OCI-LY7 (cell line): ENCODE results near the gene FBXW11. TPM values are rescaled to one million over a fixed set of nuclear protein-coding genes. Genes with fewer than 3 reads are reported as not detected.

ENCODE experiments used
- BruUV-seq: library from RNA; stranded (reverse); fragments of 400-500 nt; replicated peaks from 2 replicates; lab custom pipeline; 2021; lab: Mats Ljungman, UMichigan
- CTCF ChIA-PET: fragments of 300-600 bp; sonication (Branson Sonifier 250); formaldehyde crosslinking; loops from one replicate; lab custom pipeline; 2022; ENCODE audit warnings: antibody characterized with exemption; ENCODE audit not compliant: unreplicated experiment; lab: Charles Lee
- POLR2A ChIA-PET: fragments of 300-600 bp; sonication (Branson Sonifier 250); formaldehyde crosslinking; loops from one replicate; lab custom pipeline; 2022; ENCODE audit warnings: antibody characterized with exemption; lab: Charles Lee
- DNase-seq: peaks from one replicate; pipeline ENCODE4 v3.0.0-alpha.2; 2015; ENCODE audit warnings: low spot score
- H2AFZ ChIP-seq: fragments of 200-600 bp; sonication (generic), shearing (Covaris generic); 2 replicates; pipeline ENCODE4 v1.6.1; 2014; ENCODE audit warnings: mild to moderate bottlenecking, antibody characterized with exemption, low read length, moderate library complexity
- H3K27ac ChIP-seq: fragments of 200-600 bp; sonication (generic); 2 replicates; pipeline ENCODE4 v1.5.1; 2014; ENCODE audit warnings: mixed run types, low read depth, mild to moderate bottlenecking, moderate library complexity, low read length, inconsistent platforms; ENCODE audit not compliant: poor library complexity, severe bottlenecking
- H3K36me3 ChIP-seq: fragments of 200-600 bp; sonication (generic); 2 replicates; pipeline ENCODE4 v1.6.1; 2014; ENCODE audit warnings: mild to moderate bottlenecking, antibody characterized with exemption, low read length, moderate library complexity, mixed read lengths; ENCODE audit not compliant: insufficient read depth
- H3K4me1 ChIP-seq: fragments of 200-600 bp; sonication (generic); 2 replicates; pipeline ENCODE4 v1.5.1; 2014; ENCODE audit warnings: mild to moderate bottlenecking, low read length; ENCODE audit not compliant: insufficient read depth, poor library complexity, severe bottlenecking
- H3K4me2 ChIP-seq: fragments of 200-600 bp; sonication (generic); 2 replicates; pipeline ENCODE4 v1.6.1; 2014; ENCODE audit warnings: mild to moderate bottlenecking, low read length
- H3K4me3 ChIP-seq: fragments of 200-600 bp; sonication (generic); 2 replicates; pipeline ENCODE4 v1.5.1; 2014; ENCODE audit warnings: mild to moderate bottlenecking, low read depth, low read length; ENCODE audit not compliant: poor library complexity, severe bottlenecking
- H3K79me2 ChIP-seq: fragments of 200-600 bp; sonication (generic); 2 replicates; pipeline ENCODE4 v1.6.1; 2016; ENCODE audit warnings: low read depth, mild to moderate bottlenecking, low read length, moderate library complexity, mixed read lengths; ENCODE audit not compliant: insufficient read depth
- H3K9me2 ChIP-seq: fragments of 200-600 bp; sonication (generic); 2 replicates; pipeline ENCODE4 v1.6.1; 2016; ENCODE audit warnings: mild to moderate bottlenecking, low read length, mixed read lengths; ENCODE audit not compliant: insufficient read depth
- H3K9me3 ChIP-seq: fragments of 200-600 bp; sonication (generic); 2 replicates; pipeline ENCODE4 v1.6.1; 2014; ENCODE audit warnings: mild to moderate bottlenecking, mixed run types, low read length, mixed read lengths
- H4K20me1 ChIP-seq: fragments of 200-600 bp; sonication (generic); 2 replicates; pipeline ENCODE4 v1.6.1; 2014; ENCODE audit warnings: mild to moderate bottlenecking, antibody characterized with exemption, low read length, moderate library complexity, mixed read lengths; ENCODE audit not compliant: insufficient read depth
- EZH2phosphoT487 ChIP-seq: fragments of 200-600 bp; sonication (generic); IDR thresholded peaks from 2 replicates; pipeline ENCODE4 v1.6.1; 2018; ENCODE audit warnings: low read depth, borderline replicate concordance, mild to moderate bottlenecking, mixed run types, antibody characterized with exemption, low read length, moderate library complexity, mixed read lengths
- intact Hi-C: fragments of 100-400 bp; cut with micrococcal nuclease; formaldehyde crosslinking; loops from one replicate; pipeline ENCODE4 v1.10.0; 2022; ENCODE audit not compliant: unreplicated experiment
- total RNA-seq, 2 experiments: library from RNA; depleted of rRNA in 1 of 2; stranded (reverse); fragments of >200 nt in 1 of 2; shearing (Covaris generic) in 1 of 2; gene quantifications; 2 replicates each; pipeline ENCODE4 v1.2.3, GENCODE V29; 2014 to 2022
- TF ChIP-seq, protein P1 (sequence below): fragments of 200-600 bp; sonication (generic); conservative IDR thresholded peaks from 2 replicates; pipeline ENCODE4 v1.5.1; 2014; ENCODE audit warnings: mild to moderate bottlenecking, antibody characterized with exemption, low read length, moderate library complexity, mixed read lengths

Gene FBXW11
- total RNA-seq, 2 experiments from 2014 or later, result 33.0 to 51.5 TPM

DNA sequence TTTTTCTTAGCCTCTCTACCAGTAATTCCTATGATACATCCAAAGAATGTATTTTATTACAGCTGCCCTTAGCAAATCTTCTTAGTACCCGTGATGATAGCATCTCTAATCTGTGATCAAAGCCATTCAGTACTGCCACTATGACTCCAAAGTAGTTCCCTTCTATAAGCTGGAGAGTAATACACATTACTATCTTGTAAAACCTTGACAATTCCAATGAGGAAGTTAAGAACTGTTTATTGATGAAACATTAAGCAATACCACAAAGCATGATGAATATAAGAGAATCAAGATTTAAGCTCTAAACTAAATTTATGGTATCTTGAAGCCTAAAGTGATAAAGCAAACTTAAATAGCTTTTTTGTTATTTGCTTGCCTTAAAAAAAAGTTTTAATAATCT, 134.7 kb downstream of the FBXW11 start:
- POLR2A ChIA-PET, result interaction anchor here (0.6 to 0.9 kb wide), 3 partner anchors 28 to 415 kb away, joined by 3 to 4 read pairs (median 4); no protein-coding TSS in a partner anchor
- no peak for TF ChIP-seq EZH2phosphoT487
- TF ChIP-seq, protein P1, sequence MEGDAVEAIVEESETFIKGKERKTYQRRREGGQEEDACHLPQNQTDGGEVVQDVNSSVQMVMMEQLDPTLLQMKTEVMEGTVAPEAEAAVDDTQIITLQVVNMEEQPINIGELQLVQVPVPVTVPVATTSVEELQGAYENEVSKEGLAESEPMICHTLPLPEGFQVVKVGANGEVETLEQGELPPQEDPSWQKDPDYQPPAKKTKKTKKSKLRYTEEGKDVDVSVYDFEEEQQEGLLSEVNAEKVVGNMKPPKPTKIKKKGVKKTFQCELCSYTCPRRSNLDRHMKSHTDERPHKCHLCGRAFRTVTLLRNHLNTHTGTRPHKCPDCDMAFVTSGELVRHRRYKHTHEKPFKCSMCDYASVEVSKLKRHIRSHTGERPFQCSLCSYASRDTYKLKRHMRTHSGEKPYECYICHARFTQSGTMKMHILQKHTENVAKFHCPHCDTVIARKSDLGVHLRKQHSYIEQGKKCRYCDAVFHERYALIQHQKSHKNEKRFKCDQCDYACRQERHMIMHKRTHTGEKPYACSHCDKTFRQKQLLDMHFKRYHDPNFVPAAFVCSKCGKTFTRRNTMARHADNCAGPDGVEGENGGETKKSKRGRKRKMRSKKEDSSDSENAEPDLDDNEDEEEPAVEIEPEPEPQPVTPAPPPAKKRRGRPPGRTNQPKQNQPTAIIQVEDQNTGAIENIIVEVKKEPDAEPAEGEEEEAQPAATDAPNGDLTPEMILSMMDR, result no peak

DNA sequence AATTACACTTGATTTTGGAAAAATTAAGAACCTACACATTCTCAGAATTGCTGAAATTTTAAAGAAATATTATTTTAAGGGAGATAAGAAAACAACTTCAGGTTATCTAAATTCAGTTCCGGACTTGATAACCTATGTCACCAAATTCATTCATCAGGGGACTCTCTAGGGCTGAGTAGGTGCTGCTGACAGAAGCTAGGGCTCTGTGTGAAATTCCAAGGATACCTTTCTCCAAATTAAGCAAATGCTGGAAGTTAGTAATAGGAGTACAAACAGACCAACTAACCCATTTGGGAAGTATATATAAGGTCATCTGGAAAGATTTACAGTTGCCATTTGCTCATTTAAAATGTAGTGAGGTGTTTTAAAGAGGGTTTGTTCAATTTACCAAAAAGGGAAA, 136.5 kb downstream of the FBXW11 start:
- no TSS peak for BruUV-seq
- no peaks in the 10 kb centered on the region for H4K20me1 ChIP-seq
- H3K36me3 ChIP-seq, result peaks cover 54% of the 10 kb centered on the region
- H3K27ac ChIP-seq, result no peak overlapping the region
- H3K4me2 ChIP-seq, result no peak overlapping the region
- no peaks in the 10 kb centered on the region for H3K79me2 ChIP-seq
- POLR2A ChIA-PET, result interaction anchor here (0.6 to 1.1 kb wide), 2 partner anchors 26 to 280 kb away, joined by 3 to 5 read pairs; no protein-coding TSS in a partner anchor
- no peak overlapping the region for H2AFZ ChIP-seq
- no peaks in the 10 kb centered on the region for H3K9me3 ChIP-seq
- intact Hi-C loops, result no loop called here
- no peaks in the 10 kb centered on the region for H3K4me1 ChIP-seq
- CTCF ChIA-PET, result interaction anchor here (0.5 kb wide), 1 partner anchor 148 kb away, joined by 3 read pairs; no protein-coding TSS in a partner anchor
- H3K4me3 ChIP-seq, result no peak overlapping the region
- DNase-seq, result no peak
- no peaks in the 10 kb centered on the region for H3K9me2 ChIP-seq
- no peak for TF ChIP-seq EZH2phosphoT487
- TF ChIP-seq, protein P1, result no peak

More for the DNA sequence above, 134.7 kb downstream of the FBXW11 start:
- H3K36me3 ChIP-seq, result peaks cover 65% of the 10 kb centered on the region
- no peak for DNase-seq
- no peak overlapping the region for H3K4me2 ChIP-seq
- H2AFZ ChIP-seq, result no peak overlapping the region
- no peaks in the 10 kb centered on the region for H4K20me1 ChIP-seq
- CTCF ChIA-PET, result no interaction called here
- H3K79me2 ChIP-seq, result no peaks in the 10 kb centered on the region
- H3K4me3 ChIP-seq, result no peak overlapping the region
- intact Hi-C loops, result no loop called here
- H3K4me1 ChIP-seq, result no peaks in the 10 kb centered on the region
- H3K9me3 ChIP-seq, result no peaks in the 10 kb centered on the region
- no TSS peak for BruUV-seq
- H3K9me2 ChIP-seq, result no peaks in the 10 kb centered on the region
- no peak overlapping the region for H3K27ac ChIP-seq

DNA sequence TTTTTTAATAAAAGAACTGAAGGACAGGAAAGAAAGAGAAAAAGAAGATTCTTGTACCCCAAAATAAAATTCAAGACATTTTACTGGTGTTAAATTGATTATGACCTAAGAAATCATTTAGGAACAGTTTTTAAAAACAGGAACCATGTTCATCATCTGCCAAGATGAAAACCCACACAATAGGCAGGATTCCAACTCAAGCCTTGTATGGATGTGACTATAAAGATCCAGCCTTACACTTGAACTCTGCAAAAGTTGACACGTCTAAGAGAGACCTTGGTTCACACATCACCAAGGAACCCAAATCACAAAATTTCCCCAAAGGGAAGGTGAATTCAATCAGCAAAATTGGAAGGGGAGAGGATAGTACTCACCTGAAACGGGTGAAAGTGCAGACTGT, 138.2 kb downstream of the FBXW11 start:
- Histone ChIP-seq H3K9me2 (no peaks in the 10 kb centered on the region), H2AFZ (no peak overlapping the region), H4K20me1 (no peaks in the 10 kb centered on the region), H3K4me1 (no peaks in the 10 kb centered on the region), H3K27ac (no peak overlapping the region), H3K4me3 (no peak overlapping the region), H3K79me2 (no peaks in the 10 kb centered on the region), H3K36me3 (peaks cover 51% of the 10 kb centered on the region), H3K4me2 (no peak overlapping the region), H3K9me3 (no peaks in the 10 kb centered on the region)
- intact Hi-C loops, result no loop called here
- BruUV-seq, result no TSS peak
- CTCF ChIA-PET, result no interaction called here
- no peak for DNase-seq
- POLR2A ChIA-PET, result no interaction called here
- no peak for TF ChIP-seq EZH2phosphoT487
- TF ChIP-seq, protein P1, result no peak
